Stimulated activated naive CD8-positive, alpha-beta T cell treated with anti-CD3 and anti-CD28 coated beads, Interleukin-15, amount 100 ng/mL, for 72 hours (primary cell): ENCODE results near the gene FBXO42.

Experiments used
- ATAC-seq: fragments of 150-1000 bp; cut with Tn5 transposase; 2 replicates; pipeline ENCODE4 v1.10.0; 2021; ENCODE audit warnings: mild to moderate bottlenecking, moderate library complexity
- DNase-seq, 2 donors: peaks; one replicate each; pipeline ENCODE4 v3.0.0; 2021 to 2022
- H3K27ac Mint-ChIP-seq, 2 donors: one replicate each; pipeline ENCODE4 v1.8.0; 2022; ENCODE audit warnings: mild to moderate bottlenecking in 2 of 2, mixed read lengths in 2 of 2, moderate library complexity in 2 of 2
- H3K27me3 Mint-ChIP-seq: one replicate; pipeline ENCODE4 v1.8.0; 2022; ENCODE audit warnings: mixed read lengths
- H3K4me1 Mint-ChIP-seq: one replicate; pipeline ENCODE4 v1.8.0; 2022; ENCODE audit warnings: mild to moderate bottlenecking, mixed read lengths
- H3K4me3 Mint-ChIP-seq, 2 donors: one replicate each; pipeline ENCODE4 v1.8.0; 2022; ENCODE audit warnings: mild to moderate bottlenecking in 2 of 2, mixed read lengths in 2 of 2, moderate library complexity in 1 of 2
- H3K9me3 Mint-ChIP-seq, 2 donors: one replicate each; pipeline ENCODE4 v1.8.0; 2022; ENCODE audit warnings: mixed read lengths in 2 of 2

FBXO42 gene

GRCh38 chr1:16351994-16352841 lies at the start of gene FBXO42:
Gene FBXO42 (minus strand): TSS chr1:16352480. CDS start chr1:16315418, 37,062 bp downstream.
- peaks cover 27% of the 10 kb centered on the region for H3K4me1 Mint-ChIP-seq
- no peaks in the 10 kb centered on the region for H3K9me3 Mint-ChIP-seq
- peak; percentile 96 for ATAC-seq
- DNase-seq: peak; percentile 93 to 96
- H3K27ac Mint-ChIP-seq: peak within 1 kb of the TSS; percentile 96 to 97
- H3K4me3 Mint-ChIP-seq: peak within 1 kb of the TSS; percentile 93 to 97
- no peaks in the 10 kb centered on the region for H3K27me3 Mint-ChIP-seq

GRCh38 chr1:16398371-16398953 lies 46.2 kb upstream of the FBXO42 start:
- H3K4me1 Mint-ChIP-seq: peaks cover 32% of the 10 kb centered on the region
- DNase-seq (no peak), ATAC-seq (no peak)
- H3K27me3 Mint-ChIP-seq: no peaks in the 10 kb centered on the region
- H3K9me3 Mint-ChIP-seq: no peaks in the 10 kb centered on the region
- peak overlapping the region; percentile 89 to 93 for H3K27ac Mint-ChIP-seq
- peak overlapping the region in 1 of 2 donors; percentile 39 for H3K4me3 Mint-ChIP-seq

GRCh38 chr1:16397120-16397519 lies 44.8 kb upstream of the FBXO42 start:
- Mint-ChIP-seq H3K27ac (peak overlapping the region; percentile 83 to 96), H3K27me3 (no peaks in the 10 kb centered on the region), H3K4me3 (no peak overlapping the region), H3K4me1 (peaks cover 45% of the 10 kb centered on the region), H3K9me3 (no peaks in the 10 kb centered on the region)
- no peak for DNase-seq
- ATAC-seq: no peak

GRCh38 chr1:16396591-16396990 lies 44.3 kb upstream of the FBXO42 start:
- no peak for DNase-seq
- Mint-ChIP-seq H3K4me1 (peaks cover 50% of the 10 kb centered on the region), H3K9me3 (no peaks in the 10 kb centered on the region), H3K4me3 (no peak overlapping the region), H3K27me3 (no peaks in the 10 kb centered on the region), H3K27ac (peak overlapping the region; percentile 83 to 96)
- no peak for ATAC-seq

GRCh38 chr1:16394977-16395376 lies 42.7 kb upstream of the FBXO42 start:
- no peaks in the 10 kb centered on the region for H3K27me3 Mint-ChIP-seq
- H3K9me3 Mint-ChIP-seq: no peaks in the 10 kb centered on the region
- H3K4me1 Mint-ChIP-seq: peaks cover 66% of the 10 kb centered on the region
- ATAC-seq (no peak), DNase-seq (no peak)
- H3K27ac Mint-ChIP-seq: no peak overlapping the region
- no peak overlapping the region for H3K4me3 Mint-ChIP-seq

GRCh38 chr1:16393570-16394521 lies 41.6 kb upstream of the FBXO42 start:
- H3K4me1 Mint-ChIP-seq: peaks cover 73% of the 10 kb centered on the region
- DNase-seq (no peak), ATAC-seq (peak; percentile 37)
- no peaks in the 10 kb centered on the region for H3K9me3 Mint-ChIP-seq
- peak overlapping the region; percentile 8 to 25 for H3K4me3 Mint-ChIP-seq
- peak overlapping the region; percentile 88 to 99 for H3K27ac Mint-ChIP-seq
- no peaks in the 10 kb centered on the region for H3K27me3 Mint-ChIP-seq

GRCh38 chr1:16392740-16393569 lies 40.7 kb upstream of the FBXO42 start:
- ATAC-seq: no peak
- H3K9me3 Mint-ChIP-seq: no peaks in the 10 kb centered on the region
- peak overlapping the region; percentile 98 to 99 for H3K27ac Mint-ChIP-seq
- no peaks in the 10 kb centered on the region for H3K27me3 Mint-ChIP-seq
- H3K4me1 Mint-ChIP-seq: peaks cover 66% of the 10 kb centered on the region
- H3K4me3 Mint-ChIP-seq: peak overlapping the region; percentile 54 to 67
- DNase-seq: no peak

GRCh38 chr1:16391411-16391810 lies 39.1 kb upstream of the FBXO42 start:
- DNase-seq (peak in 1 of 2 donors; percentile 62), ATAC-seq (peak; percentile 85)
- no peaks in the 10 kb centered on the region for H3K9me3 Mint-ChIP-seq
- H3K4me1 Mint-ChIP-seq: peaks cover 64% of the 10 kb centered on the region
- H3K27ac Mint-ChIP-seq: peak overlapping the region; percentile 98 to 99
- peak overlapping the region; percentile 46 to 67 for H3K4me3 Mint-ChIP-seq
- H3K27me3 Mint-ChIP-seq: no peaks in the 10 kb centered on the region

GRCh38 chr1:16387201-16388188 lies 35.2 kb upstream of the FBXO42 start:
- no peak for DNase-seq
- Mint-ChIP-seq H3K27ac (peak overlapping the region; percentile 48 to 86), H3K27me3 (no peaks in the 10 kb centered on the region)

GRCh38 chr1:16386454-16387113 lies 34.3 kb upstream of the FBXO42 start:
- H3K27me3 Mint-ChIP-seq: no peaks in the 10 kb centered on the region
- H3K4me3 Mint-ChIP-seq: peak overlapping the region; percentile 49 to 74

More at GRCh38 chr1:16387201-16388188, 35.2 kb upstream of the FBXO42 start:
- no peak for ATAC-seq
- H3K4me3 Mint-ChIP-seq: peak overlapping the region; percentile 74 to 81
- peaks cover 81% of the 10 kb centered on the region for H3K4me1 Mint-ChIP-seq
- H3K9me3 Mint-ChIP-seq: no peaks in the 10 kb centered on the region

GRCh38 chr1:16385659-16386453 lies 33.6 kb upstream of the FBXO42 start:
- peak overlapping the region; percentile 31 to 85 for H3K27ac Mint-ChIP-seq
- H3K4me1 Mint-ChIP-seq: peaks cover 76% of the 10 kb centered on the region
- no peaks in the 10 kb centered on the region for H3K9me3 Mint-ChIP-seq
- H3K27me3 Mint-ChIP-seq: no peaks in the 10 kb centered on the region
- peak overlapping the region; percentile 49 to 74 for H3K4me3 Mint-ChIP-seq
- DNase-seq: no peak
- ATAC-seq: peak; percentile 41

More at GRCh38 chr1:16386454-16387113, 34.3 kb upstream of the FBXO42 start:
- ATAC-seq (peak; percentile 50), DNase-seq (no peak)
- Mint-ChIP-seq H3K4me1 (peaks cover 80% of the 10 kb centered on the region), H3K27ac (peak overlapping the region; percentile 31 to 85), H3K9me3 (no peaks in the 10 kb centered on the region)

GRCh38 chr1:16383888-16384287 lies 31.6 kb upstream of the FBXO42 start:
- Mint-ChIP-seq H3K27me3 (no peaks in the 10 kb centered on the region), H3K4me1 (peaks cover 74% of the 10 kb centered on the region), H3K9me3 (no peaks in the 10 kb centered on the region), H3K27ac (peak overlapping the region in 1 of 2 donors; percentile 93), H3K4me3 (no peak overlapping the region)
- ATAC-seq: no peak
- DNase-seq: no peak
